HFF-Myc (cell line): ENCODE measurements around the gene ICAM3.
"Not testable (repeated sequence)": the region's sequence is repeated elsewhere in the genome, so short reads cannot be mapped to it uniquely, and the experiment has no call there.

ENCODE experiments used
- DNase-seq: peaks from one replicate; pipeline ENCODE4 v3.0.0-alpha.2; 2011; ENCODE audit warnings: low read depth; ENCODE audit errors: extremely low read depth
- H3K4me3 ChIP-seq: replicated peaks from 2 replicates; pipeline ENCODE4 v1.5.1; 2011; ENCODE audit warnings: low read depth, mild to moderate bottlenecking, control low read depth, low read length
- CTCF ChIP-seq: IDR thresholded peaks from 2 replicates; pipeline ENCODE4 v1.5.1; 2012; ENCODE audit warnings: mild to moderate bottlenecking, low read depth, low read length, control low read depth; ENCODE audit errors: missing control alignments

The ICAM3 gene

GRCh38 chr19:10344780-10345179 lies 5.4 kb upstream of the ICAM3 start:
- no peak overlapping the region for H3K4me3 ChIP-seq
- no peak for DNase-seq
- no peak for TF ChIP-seq CTCF

GRCh38 chr19:10343495-10343894 lies 4.1 kb upstream of the ICAM3 start:
- no peak overlapping the region for H3K4me3 ChIP-seq
- DNase-seq: no peak
- TF ChIP-seq CTCF: no peak

DNA sequence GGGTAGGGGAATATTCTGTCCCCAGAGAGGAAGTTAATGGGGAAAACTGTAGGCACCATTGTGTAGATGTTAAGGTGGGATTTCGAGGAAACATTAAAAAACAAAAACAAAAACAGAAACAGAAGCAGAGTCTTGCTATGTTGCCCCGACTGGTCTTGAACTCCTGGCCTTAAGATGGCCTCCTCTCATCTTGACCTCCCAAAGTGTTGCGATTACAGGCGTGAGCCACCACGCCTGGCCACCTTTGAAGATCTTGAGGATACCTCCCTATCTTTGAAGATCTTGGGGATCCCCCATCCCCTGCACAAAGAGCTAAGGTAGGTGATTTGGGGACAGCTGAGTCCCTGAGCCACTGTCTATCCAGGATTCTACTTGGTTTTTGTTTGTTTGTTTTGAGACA lies 553 bp upstream of the ICAM3 start:
- TF ChIP-seq CTCF: no peak
- no peak overlapping the region for H3K4me3 ChIP-seq
- DNase-seq: no peak

- no peak for TF ChIP-seq CTCF
- no peak for DNase-seq
- no peak overlapping the region for H3K4me3 ChIP-seq
These were observed 484 bp downstream of the ICAM3 start for GRCh38 chr19:10338940-10339339.

DNA sequence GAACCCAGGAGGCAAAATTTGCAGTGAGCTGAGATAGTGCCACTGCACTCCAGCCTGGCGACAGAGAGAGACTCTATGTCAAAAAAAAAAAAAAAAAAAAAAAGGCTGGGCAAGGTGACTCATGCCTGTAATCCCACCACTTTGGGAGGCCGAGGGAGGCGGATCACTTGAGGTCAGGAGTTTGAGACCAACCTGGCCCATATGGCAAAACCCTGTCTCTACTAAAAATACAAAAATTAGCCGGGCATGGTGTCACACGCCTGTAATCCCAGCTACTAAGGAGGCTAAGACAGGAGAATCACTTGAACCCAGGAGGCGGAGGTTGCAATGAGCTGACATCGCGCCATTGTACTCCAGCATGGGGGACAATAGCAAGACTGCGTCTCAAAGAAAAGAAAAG lies 2.7 kb downstream of the ICAM3 start:
- not testable (repeated sequence) for DNase-seq, H3K4me3 ChIP-seq

- DNase-seq: no peak
- H3K4me3 ChIP-seq: no peak overlapping the region
- TF ChIP-seq CTCF: no peak
These were observed 4.0 kb downstream of the ICAM3 start for GRCh38 chr19:10335352-10335985.

DNA sequence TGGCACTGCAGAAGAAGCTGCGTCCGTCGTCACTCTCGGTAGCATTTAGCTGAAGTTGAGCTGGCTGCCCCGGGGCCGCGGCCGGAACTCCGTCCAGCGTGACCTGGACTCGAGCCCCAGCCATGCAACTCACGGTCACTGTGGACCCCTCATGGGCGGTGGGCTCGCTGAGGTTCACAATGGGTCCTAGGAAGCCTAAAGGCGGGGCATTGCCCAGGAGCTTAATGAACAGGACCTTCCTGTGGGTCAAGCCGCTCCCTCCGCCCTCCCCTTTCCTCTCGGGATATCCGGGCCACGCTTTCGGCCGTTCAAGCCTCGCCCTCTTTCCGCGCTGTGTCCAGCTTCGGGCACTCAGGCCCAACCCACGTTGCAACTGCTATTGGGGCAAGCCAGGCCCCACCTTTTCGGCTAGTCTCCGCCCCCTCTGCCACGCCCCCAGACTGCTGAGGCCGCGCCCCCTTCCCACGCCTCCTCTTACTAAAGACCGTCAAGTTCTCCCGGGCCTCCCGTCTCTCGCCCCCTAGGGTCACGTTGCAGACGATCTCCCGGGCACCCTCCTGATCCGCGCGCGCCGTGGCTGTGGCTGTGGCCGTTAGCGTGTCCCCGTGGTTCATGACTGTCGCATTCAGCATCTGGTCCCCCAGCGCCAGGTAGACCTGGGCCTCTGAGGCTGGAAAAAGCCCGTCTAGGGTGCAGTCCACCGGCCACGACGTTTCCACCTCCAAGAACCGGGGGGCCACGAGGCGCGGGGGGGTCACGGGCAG lies 4.7 kb downstream of the ICAM3 start:
- H3K4me3 ChIP-seq: peak overlapping the region; percentile 87
- no peak for TF ChIP-seq CTCF
- peak; percentile 81 for DNase-seq
